Thymus (tissue), 14 donors: Measurements from ENCODE around the gene HSPB7. TPM values are rescaled to one million over a fixed set of nuclear protein-coding genes. Genes with fewer than 3 reads are reported as not detected.
"Not testable (repeated sequence)": the region's sequence is repeated elsewhere in the genome, so short reads cannot be mapped to it uniquely, and the experiment has no call there.

Experiments
- DNase-seq, 9 donors: peaks; one replicate each; pipeline ENCODE4 v3.0.0-alpha.2; 2013; ENCODE audit warnings: low spot score in 9 of 9, low read depth in 6 of 9, missing footprints in 1 of 9
- H3K27ac ChIP-seq, 2 donors: one replicate each; pipeline ENCODE4 v1.5.1; 2013; ENCODE audit warnings: control low read depth in 1 of 2, low read depth in 1 of 2, low read length in 1 of 2, mild to moderate bottlenecking in 1 of 2, moderate library complexity in 1 of 2
- H3K27me3 ChIP-seq, 2 donors: one replicate each; pipeline ENCODE4 v1.5.1; 2013; ENCODE audit warnings: low read length in 1 of 2; ENCODE audit not compliant: control insufficient read depth in 2 of 2, insufficient read depth in 1 of 2
- H3K36me3 ChIP-seq, 2 donors: one replicate each; pipeline ENCODE4 v1.5.1; 2013; ENCODE audit warnings: low read length in 1 of 2, mild to moderate bottlenecking in 1 of 2, moderate library complexity in 1 of 2; ENCODE audit not compliant: control insufficient read depth in 2 of 2, insufficient read depth in 2 of 2
- H3K4me1 ChIP-seq, 2 donors: one replicate each; pipeline ENCODE4 v1.5.1; 2013; ENCODE audit warnings: low read length in 2 of 2; ENCODE audit not compliant: control insufficient read depth in 2 of 2, insufficient read depth in 2 of 2
- H3K4me3 ChIP-seq, 2 donors: one replicate each; pipeline ENCODE4 v1.5.1; 2013; ENCODE audit warnings: low read length in 2 of 2, control low read depth in 1 of 2, mild to moderate bottlenecking in 1 of 2
- H3K9me3 ChIP-seq, 2 donors: one replicate each; pipeline ENCODE4 v1.5.1; 2013; ENCODE audit warnings: low read length in 1 of 2, mild to moderate bottlenecking in 1 of 2; ENCODE audit not compliant: control insufficient read depth in 2 of 2, insufficient read depth in 1 of 2
- WGBS: extraction: QIAGEN DNeasy Blood & Tissue Kit; methylation state at CpG from one replicate; pipeline ENCODE4 v1.1.7; 2013; 5-methylcytosine and 5-hydroxymethylcytosine counted together
- long read RNA-seq, 10 donors: transcript quantifications; one replicate each; lab custom pipeline, GENCODE V29; 2026
- polyA plus RNA-seq: library from polyadenylated mRNA; stranded (reverse); fragments of 200-250 nt; gene quantifications from one replicate; pipeline ENCODE4 v1.2.3, GENCODE V29; 2013
- total RNA-seq: library from RNA; stranded (reverse); fragments of 120-200 nt; gene quantifications from one replicate; pipeline ENCODE4 v1.2.4, GENCODE V29; 2013
- donor health status: healthy.

Gene HSPB7
- total RNA-seq (under 0.01 TPM), polyA plus RNA-seq (9.5 TPM)
- long read RNA-seq, donor 1: 0 reads
- long read RNA-seq, donor 2: 0 reads
- long read RNA-seq, donor 3: 0 reads
- long read RNA-seq, donor 4: 0 reads
- long read RNA-seq, donor 5: 0 reads
- long read RNA-seq, donor 6: 0 reads
- long read RNA-seq, donor 7, partial matches to known transcripts: 0 of 1 reads
- long read RNA-seq, donor 7, other reads (novel, unspliced or antisense): 0 of 1 reads
- long read RNA-seq, donor 8: 0 reads
- long read RNA-seq, donor 9: 0 reads
- long read RNA-seq, donor 10: 0 reads

- H3K27ac ChIP-seq: no peak within 1 kb of the TSS
- DNase-seq: no peak
- 88% methylated on average over 37 of the region's 37 CpGs for WGBS
These were observed at the start of gene HSPB7 for GRCh38 chr1:16017461-16018303. HSPB7 (minus strand) TSS chr1:16018043; CDS start chr1:16017963, 80 bp downstream.

GRCh38 chr1:16067127-16067768 is 49.4 kb upstream of the HSPB7 start:
- DNase-seq: no peak
- Histone ChIP-seq H3K36me3 (no peaks in the 10 kb centered on the region), H3K4me3 (no peak overlapping the region), H3K9me3 (peaks cover 0 to 1% of the 10 kb centered on the region in 2 donors), H3K4me1 (no peaks in the 10 kb centered on the region), H3K27ac (no peak overlapping the region), H3K27me3 (peaks cover 5 to 77% of the 10 kb centered on the region in 2 donors)
- WGBS: 63% methylated on average over 6 of the region's 6 CpGs

More at GRCh38 chr1:16017461-16018303, at the start of gene HSPB7:
- Histone ChIP-seq H3K36me3 (no peaks in the 10 kb centered on the region), H3K4me1 (peaks cover 0 to under 1% of the 10 kb centered on the region in 2 donors), H3K27me3 (peaks cover 10 to 53% of the 10 kb centered on the region in 2 donors), H3K9me3 (no peaks in the 10 kb centered on the region), H3K4me3 (no peak within 1 kb of the TSS)

GRCh38 chr1:16066245-16066644 is 48.4 kb upstream of the HSPB7 start:
- Histone ChIP-seq H3K27me3 (peaks cover 0 to 69% of the 10 kb centered on the region in 2 donors), H3K4me1 (no peaks in the 10 kb centered on the region), H3K36me3 (no peaks in the 10 kb centered on the region), H3K9me3 (no peaks in the 10 kb centered on the region), H3K4me3 (no peak overlapping the region), H3K27ac (no peak overlapping the region)
- WGBS: 91% methylated on average over 4 of the region's 4 CpGs
- no peak for DNase-seq

GRCh38 chr1:16065269-16065576 is 47.4 kb upstream of the HSPB7 start:
- no peak for DNase-seq
- peaks cover 0 to 63% of the 10 kb centered on the region in 2 donors for H3K27me3 ChIP-seq
- H3K9me3 ChIP-seq: no peaks in the 10 kb centered on the region
- H3K36me3 ChIP-seq: no peaks in the 10 kb centered on the region
- 88% methylated on average over 8 of the region's 8 CpGs for WGBS
- no peak overlapping the region for H3K27ac ChIP-seq
- H3K4me1 ChIP-seq: no peaks in the 10 kb centered on the region
- no peak overlapping the region for H3K4me3 ChIP-seq

- DNase-seq: no peak
- no peaks in the 10 kb centered on the region for H3K4me1 ChIP-seq
- WGBS: 48% methylated on average over 13 of the region's 13 CpGs
These were observed 46.9 kb upstream of the HSPB7 start for GRCh38 chr1:16064536-16065268.

GRCh38 chr1:16063921-16064320 is 46.1 kb upstream of the HSPB7 start:
- Histone ChIP-seq H3K36me3 (no peaks in the 10 kb centered on the region), H3K27me3 (peaks cover 0 to 57% of the 10 kb centered on the region in 2 donors), H3K9me3 (no peaks in the 10 kb centered on the region), H3K4me3 (no peak overlapping the region), H3K27ac (no peak overlapping the region), H3K4me1 (no peaks in the 10 kb centered on the region)
- no peak for DNase-seq
- WGBS: 72% methylated on average over 9 of the region's 9 CpGs

More at GRCh38 chr1:16064536-16065268, 46.9 kb upstream of the HSPB7 start:
- no peaks in the 10 kb centered on the region for H3K36me3 ChIP-seq
- no peak overlapping the region for H3K4me3 ChIP-seq
- H3K9me3 ChIP-seq: no peaks in the 10 kb centered on the region
- no peak overlapping the region for H3K27ac ChIP-seq
- peaks cover 0 to 63% of the 10 kb centered on the region in 2 donors for H3K27me3 ChIP-seq

GRCh38 chr1:16063226-16063829 is 45.5 kb upstream of the HSPB7 start:
- 94% methylated on average over 15 of the region's 15 CpGs for WGBS
- no peak overlapping the region for H3K27ac ChIP-seq
- no peaks in the 10 kb centered on the region for H3K36me3 ChIP-seq
- H3K9me3 ChIP-seq: no peaks in the 10 kb centered on the region
- H3K27me3 ChIP-seq: peaks cover 0 to 53% of the 10 kb centered on the region in 2 donors
- DNase-seq: no peak
- no peaks in the 10 kb centered on the region for H3K4me1 ChIP-seq
- no peak overlapping the region for H3K4me3 ChIP-seq

GRCh38 chr1:16062687-16063075 is 44.8 kb upstream of the HSPB7 start:
- not testable (repeated sequence) for H3K4me3 ChIP-seq, DNase-seq, H3K9me3 ChIP-seq, H3K36me3 ChIP-seq, H3K4me1 ChIP-seq, H3K27ac ChIP-seq
- peaks cover 0 to 46% of the 10 kb centered on the region in 2 donors for H3K27me3 ChIP-seq
- WGBS: 94% methylated on average over 9 of the region's 9 CpGs
